CD4-positive, alpha-beta T cell (primary cell): Measurements from ENCODE around the gene PHACTR3. TPM values are rescaled to one million over a fixed set of nuclear protein-coding genes. Genes with fewer than 3 reads are reported as not detected.

Experiments
- ATAC-seq: fragments of 200-7000 bp; cut with Tn5 transposase; one replicate; pipeline ENCODE4 v1.10.0; 2022; ENCODE audit warnings: mild to moderate bottlenecking; ENCODE audit not compliant: poor library complexity
- CTCF ChIA-PET: fragments of 350-600 bp; sonication (Branson Sonifier 250); formaldehyde crosslinking; loops from one replicate; lab custom pipeline; 2021; ENCODE audit warnings: antibody characterized with exemption, inconsistent platforms; lab: Charles Lee
- POLR2A ChIA-PET: fragments of 350-600 bp; sonication (Branson Sonifier 250); formaldehyde crosslinking; loops from one replicate; lab custom pipeline; 2021; ENCODE audit warnings: antibody characterized with exemption, inconsistent platforms; lab: Charles Lee
- DNase-seq, 14 experiments: peaks; one replicate each; pipeline ENCODE4 v3.0.0-alpha.2; 2013 to 2020; ENCODE audit warnings: mixed read lengths in 2 of 14
- H3K27ac ChIP-seq, 2 donors: one replicate each; pipeline versions ENCODE4 v1.5.1 to v1.7.0; 2013; ENCODE audit warnings: low read length in 2 of 2, low read depth in 1 of 2, mild to moderate bottlenecking in 1 of 2
- H3K27me3 ChIP-seq, 2 experiments: 1 replicate in 1 of 2; 2 replicates in 1 of 2; pipeline versions ENCODE4 v1.6.1 to v1.7.0; 2013; ENCODE audit warnings: low read length in 2 of 2, control low read depth in 1 of 2, mild to moderate bottlenecking in 1 of 2, moderate library complexity in 1 of 2; ENCODE audit not compliant: insufficient read depth in 2 of 2, control insufficient read depth in 1 of 2
- H3K36me3 ChIP-seq: one replicate; pipeline ENCODE4 v1.6.1; 2013; ENCODE audit warnings: low read length, control low read depth; ENCODE audit not compliant: insufficient read depth
- H3K4me1 ChIP-seq: one replicate; pipeline ENCODE4 v1.6.1; 2013; ENCODE audit warnings: low read length, control low read depth; ENCODE audit not compliant: insufficient read depth
- H3K4me3 ChIP-seq: one replicate; pipeline ENCODE4 v1.5.1; 2013; ENCODE audit warnings: mild to moderate bottlenecking, low read length, moderate library complexity
- H3K9me3 ChIP-seq, 2 experiments: 1 replicate in 1 of 2; 2 replicates in 1 of 2; pipeline versions ENCODE4 v1.6.1 to v1.7.0; 2013; ENCODE audit warnings: low read length in 2 of 2, mild to moderate bottlenecking in 2 of 2, control low read depth in 1 of 2, moderate library complexity in 1 of 2; ENCODE audit not compliant: control insufficient read depth in 1 of 2, insufficient read depth in 1 of 2
- H3K27ac Mint-ChIP-seq: one replicate; pipeline ENCODE4 v1.8.0; 2020; ENCODE audit warnings: mixed read lengths
- H3K27me3 Mint-ChIP-seq: one replicate; pipeline ENCODE4 v1.8.0; 2021; ENCODE audit warnings: mixed read lengths
- H3K36me3 Mint-ChIP-seq: one replicate; pipeline ENCODE4 v1.8.0; 2021; ENCODE audit warnings: low read depth, mixed read lengths
- H3K4me1 Mint-ChIP-seq: one replicate; pipeline ENCODE4 v1.8.0; 2021; ENCODE audit warnings: low read depth, mixed read lengths
- H3K4me3 Mint-ChIP-seq: one replicate; pipeline ENCODE4 v1.8.0; 2020; ENCODE audit warnings: mild to moderate bottlenecking, mixed read lengths
- H3K9me3 Mint-ChIP-seq: one replicate; pipeline ENCODE4 v1.8.0; 2020; ENCODE audit warnings: mixed read lengths
- CTCF ChIP-seq: fragments of 200-600 bp; IDR thresholded peaks from one replicate; pipeline ENCODE4 v1.8.0; 2022; ENCODE audit warnings: antibody characterized with exemption, mild to moderate bottlenecking
- intact Hi-C, 2 experiments: fragments of 100-400 bp; cut with DNase I in 1 of 2; cut with micrococcal nuclease in 1 of 2; formaldehyde crosslinking; loops; one replicate each; pipeline versions ENCODE4 v1.15.1 to v1.9.0; 2023 to 2025; cut with DNase I, micrococcal nuclease
- total RNA-seq, 174 experiments: library from RNA in 2 of 174; stranded (reverse) in 2 of 174; gene quantifications; one replicate each; pipeline ENCODE4 v1.2.3 and lab custom pipeline; 2021 to 2026

PHACTR3 gene
- total RNA-seq, 2 experiments from 2014 or later: not detected

DNA sequence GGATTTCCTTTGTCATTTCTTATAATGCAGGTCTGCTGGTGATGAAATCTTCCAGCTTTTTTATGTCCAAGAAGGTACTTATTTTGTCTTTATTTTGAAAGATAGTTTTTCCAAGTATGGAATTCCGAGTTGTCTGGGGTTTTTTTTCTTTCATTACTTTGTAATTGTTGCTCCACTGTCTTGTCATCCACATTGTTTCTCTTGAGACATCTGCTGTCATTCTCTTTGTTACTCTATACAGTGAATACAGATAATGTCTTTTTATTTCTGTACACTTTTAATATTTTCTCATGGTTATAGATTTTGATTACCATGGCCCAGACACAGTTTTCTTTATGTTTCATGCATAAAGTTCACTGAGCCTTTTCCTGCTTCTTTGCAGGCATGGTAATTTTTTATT, 196.0 kb downstream of the PHACTR3 start:
- no peak overlapping the region for H3K4me3 Mint-ChIP-seq
- POLR2A ChIA-PET: no interaction called here
- TF ChIP-seq CTCF: no peak

GRCh38 chr20:59802018-59802417, 197.7 kb downstream of the PHACTR3 start:
- ATAC-seq (no peak), DNase-seq (no peak)
- H3K36me3 ChIP-seq: no peaks in the 10 kb centered on the region
- no peak overlapping the region for H3K27ac ChIP-seq
- intact Hi-C loops: no loop called here
- CTCF ChIA-PET: no interaction called here
- H3K4me3 Mint-ChIP-seq: no peak overlapping the region
- POLR2A ChIA-PET: no interaction called here
- peaks cover 0 to 9% of the 10 kb centered on the region in 2 experiments for H3K27me3 ChIP-seq
- H3K27ac Mint-ChIP-seq: no peak overlapping the region
- peaks cover 19% of the 10 kb centered on the region for H3K9me3 Mint-ChIP-seq
- H3K36me3 Mint-ChIP-seq: no peaks in the 10 kb centered on the region
- H3K9me3 ChIP-seq: peaks cover 7 to 10% of the 10 kb centered on the region in 2 experiments
- no peak for TF ChIP-seq CTCF
- peaks cover 51% of the 10 kb centered on the region for H3K27me3 Mint-ChIP-seq
- no peaks in the 10 kb centered on the region for H3K4me1 Mint-ChIP-seq
- no peaks in the 10 kb centered on the region for H3K4me1 ChIP-seq
- no peak overlapping the region for H3K4me3 ChIP-seq

More for the DNA sequence above, 196.0 kb downstream of the PHACTR3 start:
- Mint-ChIP-seq H3K27ac (no peak overlapping the region), H3K36me3 (no peaks in the 10 kb centered on the region), H3K4me1 (no peaks in the 10 kb centered on the region), H3K27me3 (peaks cover 48% of the 10 kb centered on the region), H3K9me3 (peaks cover 27% of the 10 kb centered on the region)
- Histone ChIP-seq H3K27me3 (peaks cover 0 to 8% of the 10 kb centered on the region in 2 experiments), H3K36me3 (no peaks in the 10 kb centered on the region), H3K4me3 (no peak overlapping the region), H3K27ac (no peak overlapping the region), H3K4me1 (no peaks in the 10 kb centered on the region), H3K9me3 (peaks cover 7% of the 10 kb centered on the region in 2 experiments)
- CTCF ChIA-PET: no interaction called here
- DNase-seq (no peak), ATAC-seq (no peak)
- intact Hi-C loops: no loop called here

DNA sequence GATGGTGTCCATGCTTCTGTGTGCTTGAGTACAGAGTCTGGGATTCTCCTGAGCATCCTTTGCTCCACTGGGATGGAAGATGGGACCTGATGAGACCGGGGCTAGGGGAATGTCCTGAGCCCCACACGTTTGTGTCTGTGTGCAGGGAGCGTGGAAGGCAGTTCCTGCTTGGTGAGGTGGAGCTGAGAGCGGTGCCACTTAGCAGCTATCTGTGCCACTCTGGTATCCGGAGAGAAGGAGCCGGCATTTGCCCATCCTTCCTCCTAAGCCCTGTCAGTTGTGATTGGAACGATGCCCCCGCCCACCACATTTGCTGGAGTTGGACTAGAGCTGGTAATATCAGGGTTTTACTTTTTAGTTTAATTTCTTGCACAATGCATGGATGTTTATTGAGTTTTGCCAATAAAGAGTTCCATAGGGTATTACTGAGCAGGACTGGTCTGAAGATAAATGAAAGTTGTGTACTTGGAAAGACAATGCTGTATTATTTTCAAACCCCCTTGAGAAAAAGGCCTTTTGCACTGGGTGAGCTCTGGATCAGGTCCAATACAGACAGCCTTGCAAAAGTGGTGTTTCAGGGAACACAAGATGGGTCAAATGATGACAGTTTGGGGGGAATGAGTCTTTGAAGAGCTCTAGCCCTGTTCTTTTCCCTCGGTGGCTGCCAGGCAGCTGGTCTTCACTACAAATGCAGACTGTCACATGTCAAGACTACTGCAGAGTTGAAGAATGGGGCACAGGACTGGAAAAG, 198.3 kb downstream of the PHACTR3 start:
- Mint-ChIP-seq H3K9me3 (peaks cover 16% of the 10 kb centered on the region), H3K36me3 (no peaks in the 10 kb centered on the region), H3K4me3 (no peak overlapping the region), H3K27me3 (peaks cover 54% of the 10 kb centered on the region), H3K27ac (no peak overlapping the region), H3K4me1 (no peaks in the 10 kb centered on the region)
- ChIA-PET POLR2A (no interaction called here), CTCF (no interaction called here)
- TF ChIP-seq CTCF: no peak
- Histone ChIP-seq H3K4me1 (no peaks in the 10 kb centered on the region), H3K4me3 (no peak overlapping the region), H3K9me3 (peaks cover 7 to 10% of the 10 kb centered on the region in 2 experiments), H3K36me3 (no peaks in the 10 kb centered on the region), H3K27me3 (peaks cover 0 to 9% of the 10 kb centered on the region in 2 experiments), H3K27ac (no peak overlapping the region)
- DNase-seq (no peak), ATAC-seq (no peak)
- intact Hi-C loops: no loop called here
